Right renal cortex interstitium (tissue), 3 donors: ENCODE results near the gene TUBGCP3. TPM values are rescaled to one million over a fixed set of nuclear protein-coding genes. Genes with fewer than 3 reads are reported as not detected.
"Not testable (repeated sequence)": the region's sequence is repeated elsewhere in the genome, so short reads cannot be mapped to it uniquely, and the experiment has no call there.

Experiments
- DNase-seq, 3 donors: peaks; one replicate each; pipeline ENCODE4 v3.0.0-alpha.2; 2013; ENCODE audit warnings: low read depth in 3 of 3, low spot score in 2 of 3
- polyA plus RNA-seq, 3 donors: library from polyadenylated mRNA; unstranded; fragments of 120-200 nt; gene quantifications; one replicate each; pipeline ENCODE4 v1.2.1, GENCODE V29; 2013; ENCODE audit not compliant: insufficient read length in 3 of 3

The TUBGCP3 gene
- 10 to 100 TPM; 29.5 to 32.5 (median 30.7) TPM for polyA plus RNA-seq

- DNase-seq: peak in 1 of 3 donors; percentile 77
Measured at GRCh38 chr13:112587764-112588489, at the start of gene TUBGCP3. Gene TUBGCP3, minus strand, starts transcription at chr13:112588153. Its CDS starts 173 bp downstream, at chr13:112587980.

- DNase-seq: no peak
Measured at GRCh38 chr13:112637017-112637801, 49.3 kb upstream of the TUBGCP3 start.

- DNase-seq: no peak
Measured at GRCh38 chr13:112636401-112636975, 48.5 kb upstream of the TUBGCP3 start.

GRCh38 chr13:112635323-112635722 lies 47.4 kb upstream of the TUBGCP3 start:
- DNase-seq: no peak

GRCh38 chr13:112634102-112634501 lies 46.1 kb upstream of the TUBGCP3 start:
- DNase-seq: no peak

GRCh38 chr13:112630226-112630625 lies 42.3 kb upstream of the TUBGCP3 start:
- DNase-seq: not testable (repeated sequence)

- no peak for DNase-seq
Measured at GRCh38 chr13:112629161-112629560, 41.2 kb upstream of the TUBGCP3 start.

- not testable (repeated sequence) for DNase-seq
Measured at GRCh38 chr13:112627613-112628012, 39.7 kb upstream of the TUBGCP3 start.

GRCh38 chr13:112627161-112627560 lies 39.2 kb upstream of the TUBGCP3 start:
- no peak for DNase-seq

- DNase-seq: no peak
Measured at GRCh38 chr13:112626761-112627160, 38.8 kb upstream of the TUBGCP3 start.

GRCh38 chr13:112626124-112626523 lies 38.2 kb upstream of the TUBGCP3 start:
- DNase-seq: no peak

- DNase-seq: no peak
Measured at GRCh38 chr13:112625698-112626097, 37.7 kb upstream of the TUBGCP3 start.

- no peak for DNase-seq
Measured at GRCh38 chr13:112624602-112625430, 36.9 kb upstream of the TUBGCP3 start.

- DNase-seq: no peak
Measured at GRCh38 chr13:112624040-112624439, 36.1 kb upstream of the TUBGCP3 start.

- DNase-seq: no peak
Measured at GRCh38 chr13:112623051-112623711, 35.2 kb upstream of the TUBGCP3 start.

- DNase-seq: no peak
Measured at GRCh38 chr13:112622375-112622774, 34.4 kb upstream of the TUBGCP3 start.

- peak in 1 of 3 donors; percentile 50 for DNase-seq
Measured at GRCh38 chr13:112619730-112620631, 32.0 kb upstream of the TUBGCP3 start.

GRCh38 chr13:112618501-112618900 lies 30.5 kb upstream of the TUBGCP3 start:
- no peak for DNase-seq

- no peak for DNase-seq
Measured at GRCh38 chr13:112617754-112618375, 29.9 kb upstream of the TUBGCP3 start.
